GM13977 (cell line): Measurements from ENCODE around the gene REPIN1.
A peak's percentile ranks its signal among the peaks of the same experiment; 100 is the strongest.

Experiments
- DNase-seq: peaks from one replicate; pipeline ENCODE4 v3.0.0; 2012; ENCODE audit warnings: low spot score
- CTCF ChIP-seq: IDR thresholded peaks from 2 replicates; pipeline ENCODE4 v1.5.1; 2012; ENCODE audit warnings: mild to moderate bottlenecking, control low read depth; ENCODE audit not compliant: insufficient read depth; ENCODE audit errors: extremely low read depth, missing control alignments
- in situ Hi-C: fragments of 300-500 bp; cut with MboI; formaldehyde crosslinking; loops from one replicate; pipeline ENCODE4 v1.12.0; 2022; ENCODE audit warnings: low sequenced_read_pairs, low pct_unique_long_range_greater_than_20kb, mixed read lengths, inconsistent platforms; ENCODE audit not compliant: unreplicated experiment

The REPIN1 gene

GRCh38 chr7:150420987-150421674 lies 52.5 kb downstream of the REPIN1 start:
- TF ChIP-seq CTCF = peak; percentile 81
- in situ Hi-C loops = no loop called here
- DNase-seq = peak; percentile 88

GRCh38 chr7:150421831-150422230 lies 53.2 kb downstream of the REPIN1 start:
- DNase-seq = no peak
- in situ Hi-C loops = no loop called here
- no peak for TF ChIP-seq CTCF
